ENCODE results near the gene UNC45B. TPM values are rescaled to one million over a fixed set of nuclear protein-coding genes. Genes with fewer than 3 reads are reported as not detected.
"Not testable (repeated sequence)": the region's sequence is repeated elsewhere in the genome, so short reads cannot be mapped to it uniquely, and the experiment has no call there.

UNC45B gene
- total RNA-seq, 1 experiment from 2014 or later: 0.07 TPM

GRCh38 chr17:35149941-35150340 is 2.3 kb downstream of the UNC45B start:
- H3K27ac Mint-ChIP-seq: no peak overlapping the region
- H3K9me3 Mint-ChIP-seq: no peaks in the 10 kb centered on the region
- H3K36me3 Mint-ChIP-seq: no peaks in the 10 kb centered on the region
- DNase-seq (ENCODE audit: low spot score) (no peak), ATAC-seq (no peak)
- H3K4me1 Mint-ChIP-seq: peaks cover 13% of the 10 kb centered on the region
- H3K4me3 Mint-ChIP-seq: no peak overlapping the region
- TF ChIP-seq USF2 (CRISPR knock-in tag; IDR thresholded peaks at IDR 0.05) (no peak), SMAD3 (CRISPR knock-in tag; IDR thresholded peaks at IDR 0.05; ENCODE audit: borderline replicate concordance) (no peak), ERG (CRISPR knock-in tag; IDR thresholded peaks at IDR 0.05) (no peak), NR1H2 (CRISPR knock-in tag; IDR thresholded peaks at IDR 0.05) (no peak), AR (CRISPR knock-in tag; IDR thresholded peaks at IDR 0.05) (no peak), ZNF138 (CRISPR knock-in tag; conservative IDR thresholded peaks at IDR 0.05) (no peak), ZNF532 (CRISPR knock-in tag; IDR thresholded peaks at IDR 0.05; ENCODE audit: borderline replicate concordance) (no peak), NR3C1 (CRISPR knock-in tag; conservative IDR thresholded peaks at IDR 0.05; ENCODE audit: low read depth) (no peak), NFATC4 (CRISPR knock-in tag; IDR thresholded peaks at IDR 0.05) (no peak), HMGXB4 (CRISPR knock-in tag; IDR thresholded peaks at IDR 0.05) (no peak), USF1 (CRISPR knock-in tag; IDR thresholded peaks at IDR 0.05) (no peak), MAX (CRISPR knock-in tag; IDR thresholded peaks at IDR 0.05) (no peak), ZNF671 (CRISPR knock-in tag; IDR thresholded peaks at IDR 0.05) (no peak), ZBTB21 (CRISPR knock-in tag; IDR thresholded peaks at IDR 0.05; ENCODE audit: borderline replicate concordance) (no peak), TP53 (CRISPR knock-in tag; IDR thresholded peaks at IDR 0.05) (no peak), ETV6 (CRISPR knock-in tag; IDR thresholded peaks at IDR 0.05) (no peak), MYBL2 (CRISPR knock-in tag; IDR thresholded peaks at IDR 0.05) (no peak)
- H3K27me3 Mint-ChIP-seq (ENCODE audit: low read depth): peaks cover 2% of the 10 kb centered on the region; the same call in 1 of the 2 replicates
- CTCF ChIA-PET: no interaction called here
- POLR2A ChIA-PET: interaction anchor here (0.7 kb wide), 1 partner anchor 10 kb away, joined by 3 read pairs; no protein-coding TSS in a partner anchor

GRCh38 chr17:35151080-35151479 is 3.5 kb downstream of the UNC45B start:
- peaks cover 13% of the 10 kb centered on the region for H3K4me1 Mint-ChIP-seq
- H3K27me3 Mint-ChIP-seq (ENCODE audit: low read depth); ATAC-seq; DNase-seq (ENCODE audit: low spot score); H3K9me3 Mint-ChIP-seq; POLR2A ChIA-PET; H3K36me3 Mint-ChIP-seq; H3K4me3 Mint-ChIP-seq; H3K27ac Mint-ChIP-seq: not testable (repeated sequence)
- CTCF ChIA-PET: interaction anchor here (0.8 kb wide), 1 partner anchor 10 kb away, joined by 3 read pairs; no protein-coding TSS in a partner anchor
